Embryonic facial prominence (tissue), 1 donor: ENCODE results near the gene NKX3-2.
A peak's percentile ranks its signal among the peaks of the same experiment; 100 is the strongest.
"Not testable (repeated sequence)": the region's sequence is repeated elsewhere in the genome, so short reads cannot be mapped to it uniquely, and the experiment has no call there.

Source experiments
- DNase-seq: peaks from one replicate; pipeline ENCODE4 v3.0.0-alpha.2; 2016; ENCODE audit errors: extremely low spot score

NKX3-2 gene

DNA sequence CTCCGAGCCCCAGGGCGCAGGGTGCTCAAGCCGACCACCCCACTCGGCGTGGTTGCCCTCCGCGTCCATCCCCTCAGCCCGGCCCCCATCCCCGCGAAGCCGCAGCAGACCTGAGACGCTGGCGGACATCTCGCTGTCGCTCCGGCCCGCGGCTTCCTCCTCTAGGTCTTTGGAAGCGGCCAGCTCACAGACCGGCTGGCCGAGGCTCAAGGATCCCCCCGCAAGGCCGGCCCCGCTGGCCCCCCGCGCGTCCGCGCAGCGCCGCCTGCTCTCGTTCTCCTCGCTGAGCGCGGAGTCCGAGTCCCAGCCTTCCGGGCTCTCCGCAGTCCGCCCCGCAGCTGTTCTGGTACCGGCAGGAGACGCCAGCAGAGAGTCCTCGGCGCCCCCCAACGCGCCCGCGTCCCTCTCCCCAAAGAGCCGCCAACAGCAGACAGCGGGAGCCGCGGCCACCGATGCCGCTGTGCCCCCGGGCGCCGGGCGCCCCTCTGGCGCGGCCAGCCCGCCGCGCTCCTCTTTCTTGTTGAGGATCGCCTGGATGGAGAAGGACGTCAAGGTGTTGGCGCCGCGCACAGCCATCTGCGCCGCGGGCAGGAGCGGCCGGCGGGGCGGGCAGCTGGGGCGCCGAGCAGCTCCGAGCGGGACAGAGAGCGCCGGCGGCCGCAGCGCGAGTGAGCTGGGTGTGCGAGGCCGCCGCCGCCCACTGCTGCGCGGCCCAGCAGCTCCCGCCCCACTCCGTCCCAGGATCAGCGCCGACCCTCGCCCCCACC lies at the start of gene NKX3-2:
NKX3-2 (minus strand) TSS at position 670 of the 767 bp plus-strand sequence; CDS start at position 576, 94 bp downstream.
- DNase-seq, result no peak

- DNase-seq, result no peak
Measured at GRCh38 chr4:13592220-13592619, 47.9 kb upstream of the NKX3-2 start.

GRCh38 chr4:13590766-13591165 lies 46.5 kb upstream of the NKX3-2 start:
- no peak for DNase-seq

DNA sequence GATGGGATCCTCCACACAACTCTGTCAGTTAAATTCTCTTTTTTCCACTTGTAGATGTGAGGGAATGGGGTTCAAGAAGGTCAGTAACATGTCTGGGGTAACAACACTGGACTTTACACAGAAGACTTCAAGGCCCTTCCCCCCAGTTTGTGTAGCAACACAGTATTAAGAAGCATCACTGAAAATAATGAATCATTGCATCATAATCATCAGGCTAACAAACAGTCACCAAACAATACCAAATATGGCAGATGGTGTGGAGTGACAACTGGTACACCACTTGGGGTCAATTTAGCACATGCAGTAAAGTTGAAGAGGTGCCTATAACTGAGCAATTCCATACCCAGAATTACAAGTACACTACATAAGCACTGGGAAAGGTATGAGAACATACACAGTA lies 44.6 kb upstream of the NKX3-2 start:
- DNase-seq, result no peak

GRCh38 chr4:13584481-13584880 lies 40.2 kb upstream of the NKX3-2 start:
- DNase-seq, result no peak

- DNase-seq, result no peak
Measured at GRCh38 chr4:13580036-13580435, 35.7 kb upstream of the NKX3-2 start.

DNA sequence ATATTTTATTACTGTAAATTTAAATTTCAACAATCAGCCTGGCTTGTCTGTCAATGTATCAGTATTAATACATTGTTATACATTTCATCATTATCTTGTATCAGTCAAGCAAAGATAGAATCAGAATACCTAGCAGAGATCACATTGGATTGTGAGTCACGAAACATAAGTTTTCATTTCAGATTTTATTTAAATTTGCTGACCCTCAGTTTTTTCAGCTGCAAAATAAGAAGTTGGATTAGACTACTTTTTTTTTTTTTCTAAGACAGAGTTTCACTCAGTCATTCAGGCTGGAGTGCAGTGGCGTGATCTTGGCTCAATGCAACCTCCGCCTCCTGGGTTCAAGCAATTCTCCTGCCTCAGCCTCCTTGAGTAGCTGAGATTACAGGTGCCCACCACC lies 33.4 kb upstream of the NKX3-2 start:
- no peak for DNase-seq

DNA sequence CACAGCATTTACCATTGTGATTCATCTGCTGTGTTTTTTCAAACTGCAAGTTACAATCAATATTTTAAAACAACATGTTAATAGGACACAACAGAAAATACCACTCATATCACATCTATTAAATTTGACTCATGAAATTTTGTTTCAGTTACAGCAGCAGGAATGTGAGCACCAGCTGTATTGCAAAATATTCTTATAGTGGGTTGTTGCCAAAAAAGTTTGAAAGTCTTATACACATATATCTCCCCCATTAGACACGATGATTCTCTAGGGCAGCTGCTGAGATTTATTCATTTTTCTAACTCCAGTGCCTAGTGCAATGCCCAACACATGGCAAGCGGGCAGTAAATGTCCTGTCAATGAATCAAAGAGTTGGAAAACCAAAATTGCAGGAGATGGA lies 26.6 kb upstream of the NKX3-2 start:
- DNase-seq, result no peak

GRCh38 chr4:13567125-13567524 lies 22.8 kb upstream of the NKX3-2 start:
- DNase-seq, result no peak

- DNase-seq, result no peak
Measured at GRCh38 chr4:13562876-13563275, 18.6 kb upstream of the NKX3-2 start.

GRCh38 chr4:13561673-13562072 lies 17.4 kb upstream of the NKX3-2 start:
- DNase-seq, result no peak

GRCh38 chr4:13560111-13560510 lies 15.8 kb upstream of the NKX3-2 start:
- not testable (repeated sequence) for DNase-seq

DNA sequence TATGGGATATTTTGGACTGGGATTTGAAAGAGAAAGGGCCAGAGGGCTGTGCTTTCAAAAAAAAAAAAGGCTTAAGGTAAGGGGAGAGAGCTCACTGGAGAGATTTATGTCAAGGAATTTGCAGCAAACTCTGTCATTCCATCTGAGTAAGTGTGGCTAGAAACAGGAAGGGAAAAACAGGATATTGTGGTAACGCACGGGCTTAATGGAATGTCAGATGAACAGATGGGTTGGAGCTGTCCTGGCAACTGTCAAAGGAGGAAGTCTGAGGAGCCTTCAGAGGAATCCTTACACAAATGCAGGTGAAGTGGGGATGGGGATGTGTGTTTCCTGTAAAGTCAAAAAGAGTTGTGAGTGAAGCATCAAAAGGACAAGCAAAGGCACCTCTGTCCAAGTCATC lies 15.1 kb upstream of the NKX3-2 start:
- DNase-seq, result no peak

DNA sequence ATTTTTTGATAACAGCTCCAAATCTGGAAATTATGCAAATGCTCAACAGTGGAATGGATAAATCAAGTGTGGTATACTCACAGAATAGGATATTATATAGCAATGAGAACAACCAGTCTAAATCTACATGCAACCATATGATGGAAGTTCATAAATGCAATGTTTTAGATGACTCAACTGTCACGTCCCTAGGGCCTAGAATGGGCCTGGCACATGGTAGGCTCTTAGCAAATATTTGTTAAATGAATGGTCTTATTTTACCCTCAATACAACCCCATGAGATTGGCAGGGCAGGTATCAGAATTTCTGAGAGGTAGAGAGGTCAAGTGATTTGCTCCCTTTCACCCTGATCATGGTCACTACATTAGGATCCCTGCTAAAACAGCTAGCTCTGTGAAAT lies 14.6 kb upstream of the NKX3-2 start:
- no peak for DNase-seq

- no peak for DNase-seq
Measured at GRCh38 chr4:13555325-13555724, 11.0 kb upstream of the NKX3-2 start.

DNA sequence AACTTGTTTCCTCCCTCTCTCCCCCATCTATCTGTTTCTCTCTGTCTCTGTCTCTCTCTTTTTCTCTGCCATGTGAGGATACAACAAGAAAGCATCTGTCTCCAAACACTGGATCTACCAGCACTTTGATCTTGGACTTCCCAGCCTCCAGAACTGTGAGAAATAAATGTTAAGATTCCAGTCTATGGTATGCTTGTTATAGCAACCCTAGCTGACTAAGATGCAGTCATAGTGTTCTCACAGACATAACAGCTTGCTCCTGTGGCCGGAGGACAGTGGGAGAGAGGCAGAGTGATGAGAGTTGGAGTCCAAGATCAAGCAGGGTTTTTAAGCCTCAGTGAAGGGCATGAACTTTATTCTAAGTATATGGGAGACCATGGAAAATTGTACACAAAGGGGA lies 8.8 kb upstream of the NKX3-2 start:
- no peak for DNase-seq

- peak; percentile 70 for DNase-seq
Measured at GRCh38 chr4:13548984-13549546, 4.8 kb upstream of the NKX3-2 start.

- DNase-seq, result no peak
Measured at GRCh38 chr4:13548059-13548983, 4.0 kb upstream of the NKX3-2 start.

GRCh38 chr4:13547485-13548041 lies 3.3 kb upstream of the NKX3-2 start:
- no peak for DNase-seq

DNA sequence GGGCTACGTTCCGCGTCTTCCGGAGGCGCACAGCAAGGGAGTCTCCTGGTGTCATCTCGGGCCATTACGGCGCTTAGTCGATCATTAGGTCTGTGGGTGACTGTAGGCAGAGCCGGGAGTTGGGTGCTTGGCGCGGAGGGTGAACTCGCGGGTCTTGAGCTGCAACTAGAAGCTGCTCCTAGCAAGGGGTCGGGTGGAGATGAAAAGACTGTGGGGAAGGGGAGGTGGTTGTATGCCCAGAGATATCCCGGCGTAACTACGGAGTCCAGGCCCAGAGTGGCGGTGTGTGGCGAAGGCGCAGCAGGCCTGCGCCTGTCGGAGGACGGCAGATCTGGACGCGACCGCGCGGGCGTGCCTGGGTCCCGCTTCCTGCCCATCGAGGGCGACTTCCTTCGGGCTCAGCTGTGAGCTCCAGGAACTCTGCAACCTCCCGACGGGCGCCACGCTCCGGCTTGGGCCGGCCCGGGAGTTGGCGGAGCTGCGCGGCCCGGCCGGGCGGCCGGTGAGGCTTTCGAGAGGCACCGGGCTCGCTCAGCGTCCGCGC lies 2.7 kb upstream of the NKX3-2 start:
- DNase-seq, result no peak

DNA sequence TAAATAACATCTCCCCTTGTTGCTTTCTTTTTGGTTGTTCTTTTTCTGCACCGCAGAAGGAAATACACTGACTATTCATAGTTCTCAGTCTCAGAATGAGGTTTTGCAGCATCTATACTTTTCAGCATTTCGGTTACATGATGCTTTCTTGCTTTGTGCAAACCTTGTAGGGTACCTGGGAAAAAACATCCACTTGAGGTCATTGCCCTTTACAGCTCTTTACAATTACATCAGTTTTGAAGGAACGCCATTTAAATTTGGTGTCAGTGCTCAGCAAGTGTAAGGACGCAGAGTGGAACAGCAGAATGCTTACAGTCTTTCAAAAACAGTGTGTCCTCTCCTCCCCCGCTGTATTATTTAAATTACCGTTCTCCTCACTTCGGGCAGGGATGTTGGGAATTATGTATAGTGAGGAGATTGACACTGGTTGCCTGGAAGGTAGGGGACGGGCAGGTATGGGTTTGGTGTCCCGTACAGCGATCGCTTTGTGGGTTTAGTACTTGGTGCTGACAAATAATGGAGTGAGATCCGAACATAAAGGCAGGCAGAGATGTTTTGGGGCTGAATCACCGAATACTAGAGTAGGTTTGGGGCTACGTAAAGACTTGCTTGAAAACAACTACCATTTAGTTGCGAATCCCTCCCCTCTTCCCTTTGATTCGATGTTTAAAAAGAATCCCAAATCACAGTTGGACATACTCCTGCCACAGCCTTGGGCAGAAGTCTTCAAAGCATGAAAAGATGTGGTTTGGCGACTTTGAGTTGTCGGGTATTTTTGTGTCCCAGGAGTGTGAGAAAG lies 2.0 kb upstream of the NKX3-2 start:
- DNase-seq, result no peak
